BJ (cell line): ENCODE measurements around the gene CCDC93. TPM values are rescaled to one million over a fixed set of nuclear protein-coding genes. Genes with fewer than 3 reads are reported as not detected.

ENCODE experiments used
- CTCF ChIA-PET: fragments of 350-600 bp; formaldehyde crosslinking; extraction: SDS; loops from one replicate; lab custom pipeline; 2021; ENCODE audit warnings: antibody characterized with exemption, inconsistent platforms; lab: Yijun Ruan, JAX
- POLR2A ChIA-PET: fragments of 300-600 bp; sonication (Branson Sonifier 250); formaldehyde crosslinking; extraction: SDS; loops from one replicate; lab custom pipeline; 2021; ENCODE audit warnings: antibody characterized with exemption; lab: Charles Lee
- DNase-seq: peaks from one replicate; pipeline ENCODE4 v3.0.0-alpha.2; 2011; ENCODE audit warnings: low read depth
- H3K27me3 ChIP-seq: 2 replicates; pipeline ENCODE4 v1.6.0; 2011; ENCODE audit warnings: low read length; ENCODE audit not compliant: control insufficient read depth, insufficient read depth
- H3K36me3 ChIP-seq: 2 replicates; pipeline ENCODE4 v1.5.1; 2011; ENCODE audit warnings: low read length; ENCODE audit not compliant: control insufficient read depth, insufficient read depth
- H3K4me3 ChIP-seq: 2 replicates; pipeline ENCODE4 v1.5.1; 2011; ENCODE audit warnings: low read depth, mild to moderate bottlenecking, control low read depth, low read length
- CTCF ChIP-seq: IDR thresholded peaks from 2 replicates; pipeline ENCODE4 v1.5.1; 2011; ENCODE audit warnings: low read depth, mild to moderate bottlenecking, control low read depth, inconsistent platforms, low read length, moderate library complexity; ENCODE audit not compliant: insufficient read depth
- polyA plus RNA-seq: library from polyadenylated mRNA; depleted of rRNA; stranded (reverse); fragments of >200 nt; gene quantifications from 2 replicates; pipeline ENCODE4 v1.2.3, GENCODE V29; 2011

CCDC93 gene
- polyA plus RNA-seq, 1 experiment, result 12.8 TPM

GRCh38 chr2:118032169-118033013 lies 18.5 kb upstream of the CCDC93 start:
- no peak for DNase-seq
- CTCF ChIA-PET, result interaction anchor here (0.7 to 3.1 kb wide), 23 partner anchors 9 to 834 kb away, joined by 3 to 17 read pairs (median 5); partner anchors contain the start of gene CCDC93
- H3K36me3 ChIP-seq, result no peaks in the 10 kb centered on the region
- peak; percentile 73 for TF ChIP-seq CTCF
- H3K4me3 ChIP-seq, result no peak overlapping the region
- peaks cover 2% of the 10 kb centered on the region for H3K27me3 ChIP-seq
- POLR2A ChIA-PET, result no interaction called here

GRCh38 chr2:118031566-118031965 lies 17.7 kb upstream of the CCDC93 start:
- no peaks in the 10 kb centered on the region; the same call in none of the 2 replicates for H3K27me3 ChIP-seq
- CTCF ChIA-PET, result interaction anchor here (1.7 to 3.1 kb wide), 7 partner anchors 9 to 91 kb away, joined by 4 to 17 read pairs (median 11); partner anchors contain the start of gene CCDC93
- no peak for TF ChIP-seq CTCF
- POLR2A ChIA-PET, result no interaction called here
- no peak for DNase-seq
- H3K36me3 ChIP-seq, result no peaks in the 10 kb centered on the region
- H3K4me3 ChIP-seq, result no peak overlapping the region

- Histone ChIP-seq H3K36me3 (no peaks in the 10 kb centered on the region), H3K4me3 (no peak overlapping the region), H3K27me3 (no peaks in the 10 kb centered on the region; the same call in none of the 2 replicates)
- no peak for DNase-seq
- CTCF ChIA-PET, result no interaction called here
- POLR2A ChIA-PET, result no interaction called here
- TF ChIP-seq CTCF, result no peak
Measured at GRCh38 chr2:118029025-118029424, 15.2 kb upstream of the CCDC93 start.

GRCh38 chr2:118021356-118021755 lies 7.5 kb upstream of the CCDC93 start:
- CTCF ChIA-PET, result interaction anchor here (0.8 to 3.3 kb wide), 2 partner anchors 11 to 265 kb away, joined by 3 to 13 read pairs; no protein-coding TSS in a partner anchor
- Histone ChIP-seq H3K4me3 (no peak overlapping the region), H3K36me3 (no peaks in the 10 kb centered on the region), H3K27me3 (peaks cover 1% of the 10 kb centered on the region; the same call in 1 of the 2 replicates)
- POLR2A ChIA-PET, result no interaction called here
- TF ChIP-seq CTCF, result no peak
- no peak for DNase-seq

- CTCF ChIA-PET, result no interaction called here
Measured at GRCh38 chr2:118019821-118020220, 6.0 kb upstream of the CCDC93 start.

More at GRCh38 chr2:118019821-118020220, 6.0 kb upstream of the CCDC93 start:
- no peak overlapping the region for H3K4me3 ChIP-seq
- H3K27me3 ChIP-seq, result peaks cover 1% of the 10 kb centered on the region; the same call in 1 of the 2 replicates
- no peak for TF ChIP-seq CTCF
- no peaks in the 10 kb centered on the region for H3K36me3 ChIP-seq
- DNase-seq, result no peak
- POLR2A ChIA-PET, result no interaction called here
